HEK293 (cell line): Measurements from ENCODE around the gene OSCAR.

ENCODE experiments used
- MEIS1 ChIP-seq: sonication (generic); formaldehyde crosslinking; IDR thresholded peaks from 2 replicates; pipeline ENCODE4 v1.8.1; 2022; ENCODE audit warnings: missing genetic modification reagents, mild to moderate bottlenecking, borderline replicate concordance
- ZNF114 ChIP-seq: fragments of 450-650 bp; formaldehyde crosslinking; IDR thresholded peaks from 2 replicates; pipeline ENCODE4 v1.5.0; 2017; ENCODE audit warnings: missing biosample characterization, missing genetic modification characterization
- ZNF138 ChIP-seq: fragments of 450-650 bp; formaldehyde crosslinking; IDR thresholded peaks from 2 replicates; pipeline ENCODE4 v1.5.1; 2016; ENCODE audit warnings: missing biosample characterization, missing genetic modification characterization, borderline replicate concordance
- ZNF184 ChIP-seq: fragments of 450-650 bp; IDR thresholded peaks from 2 replicates; pipeline ENCODE4 v1.5.1; 2018; ENCODE audit warnings: missing biosample characterization, mild to moderate bottlenecking, missing genetic modification characterization
- TF ChIP-seq, protein P1 (sequence below): fragments of 450-650 bp; formaldehyde crosslinking; IDR thresholded peaks from 2 replicates; pipeline ENCODE4 v1.5.1; 2016; ENCODE audit warnings: missing biosample characterization, missing genetic modification characterization
- TF ChIP-seq, protein P2 (sequence below): fragments of 450-650 bp; formaldehyde crosslinking; IDR thresholded peaks from 2 replicates; pipeline ENCODE4 v1.5.1; 2016; ENCODE audit warnings: missing biosample characterization, missing genetic modification characterization
- TF ChIP-seq, protein P3 (sequence below): fragments of 450-650 bp; formaldehyde crosslinking; IDR thresholded peaks from 2 replicates; pipeline ENCODE4 v1.5.1; 2016; ENCODE audit warnings: missing biosample characterization, missing genetic modification characterization

GRCh38 chr19:54077334-54077733 is 23.3 kb downstream of the OSCAR start:
- TF ChIP-seq ZNF114 (tag by site-specific recombination) (no peak), MEIS1 (CRISPR knock-in tag) (no peak), ZNF184 (tag by site-specific recombination) (no peak), ZNF138 (tag by site-specific recombination) (no peak)
- TF ChIP-seq, protein P1, sequence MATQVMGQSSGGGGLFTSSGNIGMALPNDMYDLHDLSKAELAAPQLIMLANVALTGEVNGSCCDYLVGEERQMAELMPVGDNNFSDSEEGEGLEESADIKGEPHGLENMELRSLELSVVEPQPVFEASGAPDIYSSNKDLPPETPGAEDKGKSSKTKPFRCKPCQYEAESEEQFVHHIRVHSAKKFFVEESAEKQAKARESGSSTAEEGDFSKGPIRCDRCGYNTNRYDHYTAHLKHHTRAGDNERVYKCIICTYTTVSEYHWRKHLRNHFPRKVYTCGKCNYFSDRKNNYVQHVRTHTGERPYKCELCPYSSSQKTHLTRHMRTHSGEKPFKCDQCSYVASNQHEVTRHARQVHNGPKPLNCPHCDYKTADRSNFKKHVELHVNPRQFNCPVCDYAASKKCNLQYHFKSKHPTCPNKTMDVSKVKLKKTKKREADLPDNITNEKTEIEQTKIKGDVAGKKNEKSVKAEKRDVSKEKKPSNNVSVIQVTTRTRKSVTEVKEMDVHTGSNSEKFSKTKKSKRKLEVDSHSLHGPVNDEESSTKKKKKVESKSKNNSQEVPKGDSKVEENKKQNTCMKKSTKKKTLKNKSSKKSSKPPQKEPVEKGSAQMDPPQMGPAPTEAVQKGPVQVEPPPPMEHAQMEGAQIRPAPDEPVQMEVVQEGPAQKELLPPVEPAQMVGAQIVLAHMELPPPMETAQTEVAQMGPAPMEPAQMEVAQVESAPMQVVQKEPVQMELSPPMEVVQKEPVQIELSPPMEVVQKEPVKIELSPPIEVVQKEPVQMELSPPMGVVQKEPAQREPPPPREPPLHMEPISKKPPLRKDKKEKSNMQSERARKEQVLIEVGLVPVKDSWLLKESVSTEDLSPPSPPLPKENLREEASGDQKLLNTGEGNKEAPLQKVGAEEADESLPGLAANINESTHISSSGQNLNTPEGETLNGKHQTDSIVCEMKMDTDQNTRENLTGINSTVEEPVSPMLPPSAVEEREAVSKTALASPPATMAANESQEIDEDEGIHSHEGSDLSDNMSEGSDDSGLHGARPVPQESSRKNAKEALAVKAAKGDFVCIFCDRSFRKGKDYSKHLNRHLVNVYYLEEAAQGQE (tag by site-specific recombination): no peak
- TF ChIP-seq, protein P2, sequence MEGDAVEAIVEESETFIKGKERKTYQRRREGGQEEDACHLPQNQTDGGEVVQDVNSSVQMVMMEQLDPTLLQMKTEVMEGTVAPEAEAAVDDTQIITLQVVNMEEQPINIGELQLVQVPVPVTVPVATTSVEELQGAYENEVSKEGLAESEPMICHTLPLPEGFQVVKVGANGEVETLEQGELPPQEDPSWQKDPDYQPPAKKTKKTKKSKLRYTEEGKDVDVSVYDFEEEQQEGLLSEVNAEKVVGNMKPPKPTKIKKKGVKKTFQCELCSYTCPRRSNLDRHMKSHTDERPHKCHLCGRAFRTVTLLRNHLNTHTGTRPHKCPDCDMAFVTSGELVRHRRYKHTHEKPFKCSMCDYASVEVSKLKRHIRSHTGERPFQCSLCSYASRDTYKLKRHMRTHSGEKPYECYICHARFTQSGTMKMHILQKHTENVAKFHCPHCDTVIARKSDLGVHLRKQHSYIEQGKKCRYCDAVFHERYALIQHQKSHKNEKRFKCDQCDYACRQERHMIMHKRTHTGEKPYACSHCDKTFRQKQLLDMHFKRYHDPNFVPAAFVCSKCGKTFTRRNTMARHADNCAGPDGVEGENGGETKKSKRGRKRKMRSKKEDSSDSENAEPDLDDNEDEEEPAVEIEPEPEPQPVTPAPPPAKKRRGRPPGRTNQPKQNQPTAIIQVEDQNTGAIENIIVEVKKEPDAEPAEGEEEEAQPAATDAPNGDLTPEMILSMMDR: no peak
- TF ChIP-seq, protein P3, sequence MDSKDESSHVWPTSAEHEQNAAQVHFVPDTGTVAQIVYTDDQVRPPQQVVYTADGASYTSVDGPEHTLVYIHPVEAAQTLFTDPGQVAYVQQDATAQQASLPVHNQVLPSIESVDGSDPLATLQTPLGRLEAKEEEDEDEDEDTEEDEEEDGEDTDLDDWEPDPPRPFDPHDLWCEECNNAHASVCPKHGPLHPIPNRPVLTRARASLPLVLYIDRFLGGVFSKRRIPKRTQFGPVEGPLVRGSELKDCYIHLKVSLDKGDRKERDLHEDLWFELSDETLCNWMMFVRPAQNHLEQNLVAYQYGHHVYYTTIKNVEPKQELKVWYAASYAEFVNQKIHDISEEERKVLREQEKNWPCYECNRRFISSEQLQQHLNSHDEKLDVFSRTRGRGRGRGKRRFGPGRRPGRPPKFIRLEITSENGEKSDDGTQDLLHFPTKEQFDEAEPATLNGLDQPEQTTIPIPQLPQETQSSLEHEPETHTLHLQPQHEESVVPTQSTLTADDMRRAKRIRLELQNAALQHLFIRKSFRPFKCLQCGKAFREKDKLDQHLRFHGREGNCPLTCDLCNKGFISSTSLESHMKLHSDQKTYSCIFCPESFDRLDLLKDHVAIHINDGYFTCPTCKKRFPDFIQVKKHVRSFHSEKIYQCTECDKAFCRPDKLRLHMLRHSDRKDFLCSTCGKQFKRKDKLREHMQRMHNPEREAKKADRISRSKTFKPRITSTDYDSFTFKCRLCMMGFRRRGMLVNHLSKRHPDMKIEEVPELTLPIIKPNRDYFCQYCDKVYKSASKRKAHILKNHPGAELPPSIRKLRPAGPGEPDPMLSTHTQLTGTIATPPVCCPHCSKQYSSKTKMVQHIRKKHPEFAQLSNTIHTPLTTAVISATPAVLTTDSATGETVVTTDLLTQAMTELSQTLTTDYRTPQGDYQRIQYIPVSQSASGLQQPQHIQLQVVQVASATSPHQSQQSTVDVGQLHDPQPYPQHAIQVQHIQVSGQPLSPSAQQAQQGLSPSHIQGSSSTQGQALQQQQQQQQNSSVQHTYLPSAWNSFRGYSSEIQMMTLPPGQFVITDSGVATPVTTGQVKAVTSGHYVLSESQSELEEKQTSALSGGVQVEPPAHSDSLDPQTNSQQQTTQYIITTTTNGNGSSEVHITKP (tag by site-specific recombination): no peak
